Vagina (tissue), 2 donors: ENCODE data around the gene MACO1.
"Not testable (repeated sequence)": the region's sequence is repeated elsewhere in the genome, so short reads cannot be mapped to it uniquely, and the experiment has no call there.

Source experiments
- POLR2A ChIP-seq, 2 donors: fragments of 450-650 bp; IDR thresholded peaks; one replicate each; pipeline ENCODE4 v1.6.1; 2017; ENCODE audit warnings: antibody characterized with exemption in 2 of 2, mild to moderate bottlenecking in 2 of 2, moderate library complexity in 2 of 2
- POLR2AphosphoS5 ChIP-seq, 2 donors: sonication (generic); formaldehyde crosslinking; IDR thresholded peaks; one replicate each; pipeline ENCODE4 v1.9.0; 2017; ENCODE audit warnings: antibody characterized with exemption in 2 of 2, mild to moderate bottlenecking in 2 of 2, low read depth in 1 of 2; ENCODE audit not compliant: insufficient read depth in 1 of 2
- TF ChIP-seq, protein P1 (sequence below), 3 experiments: fragments of 450-650 bp in 2 of 3; fragments of 200-600 bp in 1 of 3; sonication (generic) in 1 of 3; IDR thresholded peaks; one replicate each; pipeline ENCODE4 v1.5.1; 2017 to 2019; ENCODE audit warnings: antibody characterized with exemption in 3 of 3, mild to moderate bottlenecking in 2 of 3, moderate library complexity in 2 of 3

DNA sequence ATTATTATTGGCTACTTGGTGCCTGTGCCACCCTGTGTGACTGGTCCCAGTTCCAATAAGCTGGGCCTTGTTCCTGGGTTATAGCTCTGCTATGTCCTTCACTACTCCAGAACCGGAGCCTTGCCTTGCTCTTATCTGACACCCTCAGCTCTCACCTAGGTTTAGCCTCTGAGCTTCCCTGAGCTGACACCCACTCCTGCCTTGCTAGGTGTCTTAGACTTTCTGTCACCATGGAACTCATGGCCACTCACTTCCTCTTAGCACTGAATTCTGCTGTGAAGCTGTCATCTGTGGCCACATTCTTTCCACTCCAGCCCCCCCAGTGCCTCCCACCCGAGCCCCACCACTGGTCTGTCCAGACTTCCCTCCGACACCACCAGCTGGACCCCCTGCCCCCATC is 41.0 kb upstream of the MACO1 start:
- TF ChIP-seq, protein P1, sequence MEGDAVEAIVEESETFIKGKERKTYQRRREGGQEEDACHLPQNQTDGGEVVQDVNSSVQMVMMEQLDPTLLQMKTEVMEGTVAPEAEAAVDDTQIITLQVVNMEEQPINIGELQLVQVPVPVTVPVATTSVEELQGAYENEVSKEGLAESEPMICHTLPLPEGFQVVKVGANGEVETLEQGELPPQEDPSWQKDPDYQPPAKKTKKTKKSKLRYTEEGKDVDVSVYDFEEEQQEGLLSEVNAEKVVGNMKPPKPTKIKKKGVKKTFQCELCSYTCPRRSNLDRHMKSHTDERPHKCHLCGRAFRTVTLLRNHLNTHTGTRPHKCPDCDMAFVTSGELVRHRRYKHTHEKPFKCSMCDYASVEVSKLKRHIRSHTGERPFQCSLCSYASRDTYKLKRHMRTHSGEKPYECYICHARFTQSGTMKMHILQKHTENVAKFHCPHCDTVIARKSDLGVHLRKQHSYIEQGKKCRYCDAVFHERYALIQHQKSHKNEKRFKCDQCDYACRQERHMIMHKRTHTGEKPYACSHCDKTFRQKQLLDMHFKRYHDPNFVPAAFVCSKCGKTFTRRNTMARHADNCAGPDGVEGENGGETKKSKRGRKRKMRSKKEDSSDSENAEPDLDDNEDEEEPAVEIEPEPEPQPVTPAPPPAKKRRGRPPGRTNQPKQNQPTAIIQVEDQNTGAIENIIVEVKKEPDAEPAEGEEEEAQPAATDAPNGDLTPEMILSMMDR (IDR thresholded peaks at IDR 0.05) = not testable (repeated sequence)
- TF ChIP-seq POLR2A (IDR thresholded peaks at IDR 0.05); POLR2AphosphoS5 (IDR thresholded peaks at IDR 0.05; ENCODE audit: insufficient read depth in 1 of 2, low read depth in 1 of 2): not testable (repeated sequence)
